Prostate gland (tissue), 2 donors: ENCODE measurements around the gene MT3.

Source experiments
- POLR2A ChIP-seq: fragments of 450-650 bp; IDR thresholded peaks from one replicate; pipeline ENCODE4 v1.6.1; 2016; ENCODE audit warnings: antibody characterized with exemption, mild to moderate bottlenecking
- TF ChIP-seq, protein P1 (sequence below), 4 experiments: fragments of 200-600 bp in 2 of 4; fragments of 450-650 bp in 2 of 4; sonication (generic) in 2 of 4; IDR thresholded peaks; 1 replicate in 3 of 4; 2 replicates in 1 of 4; pipeline ENCODE4 v1.5.1; 2016 to 2019; ENCODE audit warnings: antibody characterized with exemption in 4 of 4, mild to moderate bottlenecking in 2 of 4, moderate library complexity in 2 of 4

GRCh38 chr16:56608043-56608875 lies 18.9 kb downstream of the MT3 start, which contains the start of gene MT2A:
- peak; percentile 77 for TF ChIP-seq POLR2A
- TF ChIP-seq, protein P1, sequence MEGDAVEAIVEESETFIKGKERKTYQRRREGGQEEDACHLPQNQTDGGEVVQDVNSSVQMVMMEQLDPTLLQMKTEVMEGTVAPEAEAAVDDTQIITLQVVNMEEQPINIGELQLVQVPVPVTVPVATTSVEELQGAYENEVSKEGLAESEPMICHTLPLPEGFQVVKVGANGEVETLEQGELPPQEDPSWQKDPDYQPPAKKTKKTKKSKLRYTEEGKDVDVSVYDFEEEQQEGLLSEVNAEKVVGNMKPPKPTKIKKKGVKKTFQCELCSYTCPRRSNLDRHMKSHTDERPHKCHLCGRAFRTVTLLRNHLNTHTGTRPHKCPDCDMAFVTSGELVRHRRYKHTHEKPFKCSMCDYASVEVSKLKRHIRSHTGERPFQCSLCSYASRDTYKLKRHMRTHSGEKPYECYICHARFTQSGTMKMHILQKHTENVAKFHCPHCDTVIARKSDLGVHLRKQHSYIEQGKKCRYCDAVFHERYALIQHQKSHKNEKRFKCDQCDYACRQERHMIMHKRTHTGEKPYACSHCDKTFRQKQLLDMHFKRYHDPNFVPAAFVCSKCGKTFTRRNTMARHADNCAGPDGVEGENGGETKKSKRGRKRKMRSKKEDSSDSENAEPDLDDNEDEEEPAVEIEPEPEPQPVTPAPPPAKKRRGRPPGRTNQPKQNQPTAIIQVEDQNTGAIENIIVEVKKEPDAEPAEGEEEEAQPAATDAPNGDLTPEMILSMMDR (IDR thresholded peaks at IDR 0.05) = no peak
